Stimulated activated CD8-positive, alpha-beta memory T cell treated with anti-CD3 and anti-CD28 coated beads, Interleukin-12 subunit alpha, Interleukin-12 subunit beta, amount 100 ng/mL, for 1 hour (primary cell): Measurements from ENCODE around the gene G6PD.

Experiments used
- DNase-seq: peaks from one replicate; pipeline ENCODE4 v3.0.0-alpha.2; 2020; ENCODE audit warnings: low read depth

The G6PD gene

GRCh38 chrX:154487518-154488290 lies 58.9 kb downstream of the G6PD start:
- no peak for DNase-seq

GRCh38 chrX:154486396-154487207 lies 60.0 kb downstream of the G6PD start, which contains the start of gene UBL4A:
TSS of gene UBL4A (minus strand) at chrX:154486615. CDS start at chrX:154486584, 31 bp downstream.
- DNase-seq: no peak

- DNase-seq: no peak
Observed at GRCh38 chrX:154486052-154486395, 60.6 kb downstream of the G6PD start.

- DNase-seq: no peak
Observed at GRCh38 chrX:154485150-154486051, 61.2 kb downstream of the G6PD start.

GRCh38 chrX:154484255-154485149 lies 62.1 kb downstream of the G6PD start:
- DNase-seq: no peak

GRCh38 chrX:154483325-154483724 lies 63.3 kb downstream of the G6PD start:
- DNase-seq: no peak

GRCh38 chrX:154482786-154483185 lies 63.9 kb downstream of the G6PD start:
- DNase-seq: no peak

- DNase-seq: no peak
Observed at GRCh38 chrX:154481911-154482601, 64.6 kb downstream of the G6PD start.
